ENCODE data around the gene LCE1A.

Gene LCE1A

DNA sequence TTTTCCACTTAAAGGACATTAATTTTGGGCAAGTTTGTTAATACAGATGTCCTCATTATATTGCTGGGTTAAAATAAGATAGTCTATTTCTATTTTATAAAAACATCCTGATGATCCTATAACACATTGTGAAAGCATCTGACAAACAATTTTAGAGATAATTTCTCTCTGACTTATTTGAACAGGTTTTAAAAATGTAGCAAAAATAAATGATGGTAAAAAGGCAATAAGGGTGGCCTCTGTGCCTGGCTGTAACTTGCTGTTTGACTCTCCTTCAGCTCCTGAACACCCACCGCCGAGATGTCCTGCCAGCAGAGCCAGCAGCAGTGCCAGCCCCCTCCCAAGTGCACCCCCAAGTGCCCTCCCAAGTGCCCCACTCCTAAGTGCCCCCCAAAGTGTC, at the start of gene LCE1A:
TSS of gene LCE1A (plus strand) at position 301 of the 400 bp plus-strand sequence. CDS start at position 301, 0 bp downstream.
- DNase-seq: no peak

GRCh38 chr1:152777510-152778137, 49.6 kb upstream of the LCE1A start:
- no peak for DNase-seq

- no peak for DNase-seq
Measured at GRCh38 chr1:152783095-152783494, 44.2 kb upstream of the LCE1A start.

- DNase-seq: no peak
Measured at GRCh38 chr1:152786077-152786476, 41.2 kb upstream of the LCE1A start, which contains the start of gene LCE1E. Gene LCE1E (plus strand): TSS chr1:152786257. CDS start chr1:152787300, 1,043 bp downstream.

DNA sequence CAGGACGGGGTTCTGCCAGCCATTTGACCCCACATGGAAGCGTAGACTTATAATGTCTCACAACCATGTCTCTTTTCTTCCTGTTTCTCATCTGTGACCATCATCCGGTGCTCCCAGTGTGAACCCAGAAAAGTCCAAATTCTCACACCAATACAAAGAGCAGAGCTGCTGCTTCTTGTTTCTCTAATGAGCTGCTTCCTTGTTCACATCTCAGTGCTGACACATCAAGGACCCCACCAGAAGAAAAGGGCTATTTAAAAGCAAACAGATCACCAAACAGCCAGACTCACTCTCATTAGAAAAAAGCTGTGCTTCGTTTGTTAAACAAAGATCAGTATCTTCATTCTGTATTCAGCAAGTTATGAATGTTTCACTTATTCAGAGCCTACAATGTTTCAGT, 31.6 kb upstream of the LCE1A start:
- no peak for DNase-seq

GRCh38 chr1:152796421-152796820, 30.9 kb upstream of the LCE1A start, which contains the start of gene LCE1D:
Gene LCE1D (plus strand): TSS chr1:152796721. CDS start chr1:152797795, 1,074 bp downstream.
- no peak for DNase-seq

DNA sequence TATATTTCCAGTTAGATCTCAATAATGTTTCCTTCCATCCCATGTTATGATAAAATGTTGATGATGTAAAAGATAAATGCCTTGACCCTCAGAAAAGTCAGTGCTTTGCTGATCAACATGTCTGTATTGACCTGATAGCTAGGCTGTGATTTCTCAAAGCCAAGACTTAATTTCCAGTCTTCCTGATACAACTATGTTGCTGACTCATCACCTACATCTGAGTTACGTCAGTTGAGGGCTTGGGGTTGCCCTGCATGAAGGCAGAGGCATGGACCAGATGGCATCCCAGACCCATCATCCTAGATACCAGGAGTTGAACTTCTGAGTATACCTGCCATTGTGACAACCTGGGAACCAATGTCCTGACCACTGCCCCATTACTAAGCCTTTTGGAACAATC, 25.9 kb upstream of the LCE1A start:
- DNase-seq: no peak

- no peak for DNase-seq
Measured at GRCh38 chr1:152806576-152806975, 20.7 kb upstream of the LCE1A start, which contains the start of gene LCE1C. Gene LCE1C (minus strand): TSS chr1:152806651. CDS start chr1:152805478, 1,173 bp downstream.

DNA sequence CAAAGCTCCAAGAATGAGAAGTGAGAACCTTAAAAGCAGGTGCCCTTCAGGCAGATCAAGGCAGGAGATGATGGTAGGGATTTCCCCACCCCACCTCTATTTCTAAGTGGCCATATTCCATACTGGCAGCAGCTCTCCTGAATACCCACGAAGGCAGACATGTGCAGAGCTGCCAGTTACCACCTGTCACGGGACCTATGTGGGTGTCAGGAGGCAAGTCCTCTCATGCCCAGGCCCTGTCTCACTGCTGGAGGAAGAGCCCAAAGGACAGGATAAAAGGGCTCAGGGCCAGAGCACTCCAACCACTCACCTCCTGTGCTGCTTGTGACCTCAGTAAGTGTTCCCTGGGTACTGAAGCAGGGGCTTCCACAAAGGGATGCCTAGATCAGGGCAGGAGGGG, 16.2 kb upstream of the LCE1A start:
- DNase-seq: no peak

DNA sequence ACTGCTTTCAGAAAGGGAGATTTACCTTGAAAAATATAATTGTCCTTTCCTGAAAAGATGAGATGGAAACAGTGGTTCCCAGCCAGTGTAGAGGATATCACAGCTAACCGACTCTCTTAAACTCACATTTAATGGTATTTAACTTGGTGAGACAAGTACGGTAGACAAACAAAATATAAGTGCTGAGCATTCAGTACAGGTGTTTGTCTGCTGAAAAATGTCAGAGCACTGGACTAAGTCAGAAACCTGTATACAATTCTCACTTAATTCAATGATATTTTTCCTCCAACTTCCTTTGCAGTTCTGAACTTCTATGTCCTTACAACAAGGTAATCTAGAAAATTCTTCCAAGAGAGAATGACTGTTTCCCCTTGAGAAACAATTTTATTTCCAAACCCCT, 15.6 kb upstream of the LCE1A start, which contains the start of gene LCE1B:
TSS of gene LCE1B (plus strand) at position 301 of the 400 bp plus-strand sequence. CDS start 476 bp downstream, outside the sequence.
- DNase-seq: no peak

DNA sequence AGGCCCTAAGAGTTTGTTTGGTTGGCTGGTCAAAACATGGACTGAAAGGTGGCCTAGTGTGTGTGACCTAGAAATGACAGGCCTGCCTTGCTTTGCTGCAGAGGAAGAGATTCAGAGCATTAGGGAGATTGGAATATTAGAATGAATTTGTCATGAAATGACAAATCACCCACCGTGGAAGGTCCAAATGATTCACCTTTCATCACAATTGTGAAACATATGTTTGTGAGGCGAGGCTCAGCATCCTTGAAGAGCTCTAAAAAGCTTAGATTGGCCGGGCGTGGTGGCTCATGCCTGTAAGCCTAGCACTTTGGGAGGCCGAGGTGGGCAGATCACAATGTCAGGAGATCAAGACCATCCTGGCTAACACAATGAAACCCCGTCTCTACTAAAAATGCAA, 10.0 kb upstream of the LCE1A start:
- DNase-seq: no peak

- no peak for DNase-seq
Measured at GRCh38 chr1:152823294-152823693, 4.0 kb upstream of the LCE1A start.

GRCh38 chr1:152824964-152825363, 2.3 kb upstream of the LCE1A start:
- no peak for DNase-seq

GRCh38 chr1:152836870-152837269, 9.6 kb downstream of the LCE1A start:
- DNase-seq: no peak

GRCh38 chr1:152842556-152842955, 15.3 kb downstream of the LCE1A start, which contains the start of gene LCE6A:
Gene LCE6A (plus strand): TSS chr1:152842856. CDS start chr1:152843521, 665 bp downstream.
- DNase-seq: no peak

DNA sequence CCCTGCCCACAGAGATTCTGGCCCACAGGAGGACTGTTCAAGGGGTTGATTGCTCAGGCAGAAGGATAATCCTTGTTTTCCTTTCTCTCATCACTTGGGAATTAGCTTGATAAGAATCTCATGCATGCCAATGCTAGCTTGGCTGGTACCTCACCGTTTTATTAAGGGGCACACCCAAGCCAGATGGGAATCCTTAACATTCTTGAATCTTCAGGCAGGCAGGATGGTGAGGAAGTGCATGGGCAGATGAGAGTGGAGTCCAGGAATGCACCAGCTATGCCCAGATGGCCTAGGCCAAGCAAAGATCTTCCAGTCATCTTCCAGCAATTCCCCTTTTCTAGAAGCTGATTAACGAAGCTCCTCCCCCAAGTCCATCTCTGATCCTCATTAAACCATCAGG, 28.4 kb downstream of the LCE1A start:
- DNase-seq: no peak

- no peak for DNase-seq
Measured at GRCh38 chr1:152858062-152858461, 30.8 kb downstream of the LCE1A start.

GRCh38 chr1:152859696-152860095, 32.4 kb downstream of the LCE1A start, which contains the start of gene LCE7A:
Gene LCE7A (plus strand): TSS chr1:152859996. CDS start chr1:152860698, 702 bp downstream.
- DNase-seq: no peak

- no peak for DNase-seq
Measured at GRCh38 chr1:152860129-152860528, 32.9 kb downstream of the LCE1A start.

DNA sequence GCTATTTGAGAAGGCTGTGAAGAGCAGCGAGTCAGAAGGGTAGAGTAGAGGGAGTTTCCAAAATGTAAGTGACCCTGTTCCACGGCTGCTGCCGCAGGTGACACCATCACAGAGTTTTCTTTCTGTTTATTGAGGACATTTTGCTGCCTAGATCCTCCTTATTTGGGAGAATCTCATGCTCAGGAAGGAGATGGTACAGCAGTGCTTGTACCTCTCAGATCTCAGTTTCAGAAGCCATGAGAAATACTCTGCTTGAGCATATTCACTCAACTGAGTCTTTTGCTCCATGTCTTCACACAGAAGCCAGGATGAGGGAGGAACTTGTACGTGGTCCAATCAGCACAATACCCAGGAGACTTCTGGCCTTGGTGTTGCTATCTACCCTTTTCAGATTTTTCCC, 34.1 kb downstream of the LCE1A start:
- DNase-seq: no peak

GRCh38 chr1:152864443-152864842, 37.2 kb downstream of the LCE1A start:
- no peak for DNase-seq

GRCh38 chr1:152866321-152866720, 39.0 kb downstream of the LCE1A start:
- no peak for DNase-seq

GRCh38 chr1:152869808-152870419, 42.6 kb downstream of the LCE1A start:
- peak; percentile 18 for DNase-seq

All from stimulated activated naive CD4-positive, alpha-beta T cell treated with Interleukin-2 at 50 U/mL for 16 hours (primary cell).